Measurements from ENCODE around the gene C4B. TPM values are rescaled to one million over a fixed set of nuclear protein-coding genes. Genes with fewer than 3 reads are reported as not detected.

The C4B gene
- total RNA-seq, 1 experiment from 2014 or later = 6.3 TPM

GRCh38 chr6:31971279-31971992, 43.2 kb upstream of the C4B start:
- Histone ChIP-seq H3K9me2 (ENCODE audit: insufficient read depth) (no peaks in the 10 kb centered on the region), H3K4me2 (ENCODE audit: low read length) (peak overlapping the region; percentile 98), H3K9me3 (ENCODE audit: control insufficient read depth in 1 of 2, insufficient read depth in 1 of 2, low read depth in 1 of 2, low read length in 2 of 2) (no peaks in the 10 kb centered on the region), H3K9ac (ENCODE audit: low read length) (peak overlapping the region; percentile 92), H3K4me1 (ENCODE audit: control insufficient read depth in 1 of 2, insufficient read depth in 2 of 2, low read length in 2 of 2) (peaks cover 7 to 25% of the 10 kb centered on the region in 2 experiments; a peak in 3 of 4 replicates), H3K27me3 (ENCODE audit: insufficient read depth, low read length) (no peaks in the 10 kb centered on the region), H4K20me1 (ENCODE audit: insufficient read depth) (no peaks in the 10 kb centered on the region), H2AFZ (ENCODE audit: low read depth, low read length, poor library complexity, severe bottlenecking) (no peak overlapping the region), H3K36me3 (ENCODE audit: control insufficient read depth in 1 of 2, insufficient read depth in 2 of 2, low read length in 2 of 2) (peaks cover 10 to 28% of the 10 kb centered on the region in 2 experiments; a peak in 3 of 4 replicates), H3K4me3 (replicated peaks in 1 of 2; ENCODE audit: low read depth in 1 of 2, low read length in 2 of 2) (peak overlapping the region; percentile 70 to 93), H3K27ac (ENCODE audit: low read depth, low read length) (peak overlapping the region; percentile 86), H3K79me2 (ENCODE audit: insufficient read depth, low read length) (peaks cover 34% of the 10 kb centered on the region)
- TSS peak; percentile 79 for BruUV-seq (replicated peaks)
- intact Hi-C loops (cut with micrococcal nuclease) = no loop called here
- DNase-seq (ENCODE audit: low read depth, low spot score) = no peak
- CTCF ChIA-PET = interaction anchor here (1.6 kb wide), 1 partner anchor 19 kb away, joined by 7 read pairs; no protein-coding TSS in a partner anchor
- ATAC-seq = peak; percentile 23
- RAD21 ChIA-PET (ENCODE audit: low non-redundant PET in 1 of 2, low total read pairs in 2 of 2, uncharacterized antibody in 2 of 2, unreplicated experiment in 2 of 2) = interaction anchor here in 1 of 2 experiments (1.1 kb wide), 1 partner anchor 13 kb away, joined by 4 read pairs; the partner anchor contains the start of genes NELFE and SKIC2
- TF ChIP-seq JUND (IDR thresholded peaks at IDR 0.05) = 0 out of 2 replicates have a peak, but pooled peaks have one; percentile 42
- peak; percentile 75 for TF ChIP-seq ZFX (IDR thresholded peaks at IDR 0.05)
- TF ChIP-seq POLR2AphosphoS5 (IDR thresholded peaks at IDR 0.05; ENCODE audit: low read depth, low read length) = no peak
- POLR2A ChIA-PET = interaction anchor here (0.6 to 2.4 kb wide), 7 partner anchors 8 to 224 kb away, joined by 3 to 9 read pairs (median 6); partner anchors contain the start of genes HSPA1B, NELFE, NEU1 and SKIC2

DNA sequence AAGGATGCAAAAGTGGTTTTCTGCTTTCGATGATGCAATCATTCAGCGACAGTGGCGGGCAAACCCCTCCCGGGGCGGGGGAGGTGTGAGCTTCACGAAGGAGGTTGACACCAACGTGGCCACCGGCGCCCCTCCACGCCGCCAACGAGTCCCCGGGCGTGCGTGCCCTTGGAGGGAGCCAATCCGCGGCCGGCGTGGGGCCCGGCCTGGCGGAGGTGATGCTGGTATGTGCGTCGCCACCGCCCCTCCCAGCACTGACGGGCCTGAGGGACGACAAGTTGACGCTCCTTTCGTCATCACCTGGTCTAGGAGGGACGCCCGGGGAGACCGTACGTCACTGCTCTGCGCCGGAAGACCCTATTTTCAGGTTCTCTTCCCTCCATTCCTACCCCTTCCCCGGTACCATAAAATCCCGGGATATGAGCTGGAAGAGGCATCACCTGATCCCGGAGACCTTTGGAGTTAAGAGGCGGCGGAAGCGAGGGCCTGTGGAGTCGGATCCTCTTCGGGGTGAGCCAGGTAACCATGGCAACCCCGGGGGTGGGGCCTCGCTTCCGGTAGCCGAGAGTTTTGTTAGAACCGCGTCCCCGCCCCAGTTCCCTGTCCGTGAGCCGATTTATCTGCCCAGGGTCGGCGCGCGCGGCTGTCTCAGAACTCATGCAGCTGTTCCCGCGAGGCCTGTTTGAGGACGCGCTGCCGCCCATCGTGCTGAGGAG, 42.4 kb upstream of the C4B start, which contains the start of gene DXO:
DXO (minus strand) TSS at position 146 of the 716 bp plus-strand sequence. CDS start 463 bp downstream, outside the sequence.
- H3K9me3 ChIP-seq (ENCODE audit: control insufficient read depth in 1 of 2, insufficient read depth in 1 of 2, low read depth in 1 of 2, low read length in 2 of 2) = no peaks in the 10 kb centered on the region
- H3K4me2 ChIP-seq (ENCODE audit: low read length) = peak within 1 kb of the TSS; percentile 98
- H3K9ac ChIP-seq (ENCODE audit: low read length) = peak within 1 kb of the TSS; percentile 92
- DNase-seq (ENCODE audit: low read depth, low spot score) (peak; percentile 98), ATAC-seq (peak; percentile 91)
- no peaks in the 10 kb centered on the region for H3K27me3 ChIP-seq (ENCODE audit: insufficient read depth, low read length)
- POLR2A ChIA-PET = interaction anchor here (0.7 to 2.4 kb wide), 7 partner anchors 9 to 223 kb away, joined by 3 to 9 read pairs (median 6); partner anchors contain the start of genes HSPA1B, NELFE, NEU1 and SKIC2
- CTCF ChIA-PET = interaction anchor here (1.6 kb wide), 1 partner anchor 20 kb away, joined by 7 read pairs; no protein-coding TSS in a partner anchor
- H4K20me1 ChIP-seq (ENCODE audit: insufficient read depth) = no peaks in the 10 kb centered on the region
- no peaks in the 10 kb centered on the region for H3K9me2 ChIP-seq (ENCODE audit: insufficient read depth)
- H3K4me1 ChIP-seq (ENCODE audit: control insufficient read depth in 1 of 2, insufficient read depth in 2 of 2, low read length in 2 of 2) = peaks cover 7 to 25% of the 10 kb centered on the region in 2 experiments; a peak in 3 of 4 replicates
- H3K36me3 ChIP-seq (ENCODE audit: control insufficient read depth in 1 of 2, insufficient read depth in 2 of 2, low read length in 2 of 2) = peaks cover 5 to 22% of the 10 kb centered on the region in 2 experiments; a peak in 3 of 4 replicates
- H3K79me2 ChIP-seq (ENCODE audit: insufficient read depth, low read length) = peaks cover 34% of the 10 kb centered on the region
- BruUV-seq (replicated peaks) = no TSS peak
- H2AFZ ChIP-seq (ENCODE audit: low read depth, low read length, poor library complexity, severe bottlenecking) = no peak within 1 kb of the TSS
- RAD21 ChIA-PET (ENCODE audit: low non-redundant PET in 1 of 2, low total read pairs in 2 of 2, uncharacterized antibody in 2 of 2, unreplicated experiment in 2 of 2) = interaction anchor here in 1 of 2 experiments (1.1 kb wide), 1 partner anchor 14 kb away, joined by 4 read pairs; the partner anchor contains the start of genes NELFE and SKIC2
- peak within 1 kb of the TSS; percentile 70 to 93 for H3K4me3 ChIP-seq (replicated peaks in 1 of 2; ENCODE audit: low read depth in 1 of 2, low read length in 2 of 2)
- intact Hi-C loops (cut with micrococcal nuclease) = loop anchor here (1.0 kb wide), 1 partner anchor 13 kb away; the partner anchor contains the start of gene SKIC2
- H3K27ac ChIP-seq (ENCODE audit: low read depth, low read length) = peak within 1 kb of the TSS; percentile 86
- TF ChIP-seq, protein P1, sequence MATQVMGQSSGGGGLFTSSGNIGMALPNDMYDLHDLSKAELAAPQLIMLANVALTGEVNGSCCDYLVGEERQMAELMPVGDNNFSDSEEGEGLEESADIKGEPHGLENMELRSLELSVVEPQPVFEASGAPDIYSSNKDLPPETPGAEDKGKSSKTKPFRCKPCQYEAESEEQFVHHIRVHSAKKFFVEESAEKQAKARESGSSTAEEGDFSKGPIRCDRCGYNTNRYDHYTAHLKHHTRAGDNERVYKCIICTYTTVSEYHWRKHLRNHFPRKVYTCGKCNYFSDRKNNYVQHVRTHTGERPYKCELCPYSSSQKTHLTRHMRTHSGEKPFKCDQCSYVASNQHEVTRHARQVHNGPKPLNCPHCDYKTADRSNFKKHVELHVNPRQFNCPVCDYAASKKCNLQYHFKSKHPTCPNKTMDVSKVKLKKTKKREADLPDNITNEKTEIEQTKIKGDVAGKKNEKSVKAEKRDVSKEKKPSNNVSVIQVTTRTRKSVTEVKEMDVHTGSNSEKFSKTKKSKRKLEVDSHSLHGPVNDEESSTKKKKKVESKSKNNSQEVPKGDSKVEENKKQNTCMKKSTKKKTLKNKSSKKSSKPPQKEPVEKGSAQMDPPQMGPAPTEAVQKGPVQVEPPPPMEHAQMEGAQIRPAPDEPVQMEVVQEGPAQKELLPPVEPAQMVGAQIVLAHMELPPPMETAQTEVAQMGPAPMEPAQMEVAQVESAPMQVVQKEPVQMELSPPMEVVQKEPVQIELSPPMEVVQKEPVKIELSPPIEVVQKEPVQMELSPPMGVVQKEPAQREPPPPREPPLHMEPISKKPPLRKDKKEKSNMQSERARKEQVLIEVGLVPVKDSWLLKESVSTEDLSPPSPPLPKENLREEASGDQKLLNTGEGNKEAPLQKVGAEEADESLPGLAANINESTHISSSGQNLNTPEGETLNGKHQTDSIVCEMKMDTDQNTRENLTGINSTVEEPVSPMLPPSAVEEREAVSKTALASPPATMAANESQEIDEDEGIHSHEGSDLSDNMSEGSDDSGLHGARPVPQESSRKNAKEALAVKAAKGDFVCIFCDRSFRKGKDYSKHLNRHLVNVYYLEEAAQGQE (IDR thresholded peaks at IDR 0.05; ENCODE audit: low read depth) = no peak
- TF ChIP-seq EZH2 (IDR thresholded peaks at IDR 0.05) (no peak), TCF7L2 (IDR thresholded peaks at IDR 0.05; ENCODE audit: borderline replicate concordance, extremely low read depth, insufficient read depth, insufficient read length) (peak; percentile 54), EZH2phosphoT487 (IDR thresholded peaks at IDR 0.05; ENCODE audit: borderline replicate concordance) (no peak), ELF1 (IDR thresholded peaks at IDR 0.05; ENCODE audit: borderline replicate concordance, low read depth) (peak; percentile 94; the same call in 1 of the 2 replicates), CBX3 (IDR thresholded peaks at IDR 0.05; ENCODE audit: low read depth) (no peak), ZNF274 (IDR thresholded peaks at IDR 0.05; ENCODE audit: low read depth, low read length) (no peak), RAD21 (IDR thresholded peaks at IDR 0.05; ENCODE audit: low read depth) (no peak), POLR2AphosphoS5 (IDR thresholded peaks at IDR 0.05; ENCODE audit: low read depth, low read length) (peak; percentile 29; the same call in 1 of the 2 replicates), SP1 (IDR thresholded peaks at IDR 0.05; ENCODE audit: low read depth) (peak; percentile 79; the same call in 1 of the 2 replicates), SIN3A (IDR thresholded peaks at IDR 0.05; ENCODE audit: low read depth) (no peak), POLR2A (IDR thresholded peaks at IDR 0.05; ENCODE audit: borderline replicate concordance, extremely low read depth, insufficient read depth, insufficient read length) (no peak), ZFX (IDR thresholded peaks at IDR 0.05) (peak; percentile 38)

Data from HCT116 (cell line).